Inflammatory macrophage (primary cell): ENCODE results near the gene RTP4.
"Not testable (repeated sequence)": the region's sequence is repeated elsewhere in the genome, so short reads cannot be mapped to it uniquely, and the experiment has no call there.

ENCODE experiments used
- DNase-seq, 2 donors: peaks; one replicate each; pipeline ENCODE4 v3.0.0-alpha.2; 2020 to 2022

RTP4 gene

DNA sequence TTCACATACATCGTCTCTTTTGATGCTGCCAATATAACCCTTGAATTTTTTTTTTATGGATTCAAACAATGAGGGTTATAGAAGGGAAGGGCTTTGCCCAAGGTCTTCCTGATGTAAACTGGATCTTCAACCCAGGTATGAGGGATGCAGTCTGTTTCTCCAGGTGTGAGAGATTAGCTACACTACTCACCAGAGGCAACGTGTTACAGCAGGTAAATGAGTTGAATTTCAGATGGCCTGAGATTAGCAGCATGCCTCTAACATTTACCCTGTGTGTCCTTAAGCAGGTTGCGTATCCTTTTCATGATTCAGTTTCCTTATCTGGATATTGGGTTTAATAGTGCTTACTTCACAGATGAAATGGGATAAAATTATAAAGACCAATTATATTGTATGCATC, 1.9 kb downstream of the RTP4 start:
- no peak for DNase-seq

DNA sequence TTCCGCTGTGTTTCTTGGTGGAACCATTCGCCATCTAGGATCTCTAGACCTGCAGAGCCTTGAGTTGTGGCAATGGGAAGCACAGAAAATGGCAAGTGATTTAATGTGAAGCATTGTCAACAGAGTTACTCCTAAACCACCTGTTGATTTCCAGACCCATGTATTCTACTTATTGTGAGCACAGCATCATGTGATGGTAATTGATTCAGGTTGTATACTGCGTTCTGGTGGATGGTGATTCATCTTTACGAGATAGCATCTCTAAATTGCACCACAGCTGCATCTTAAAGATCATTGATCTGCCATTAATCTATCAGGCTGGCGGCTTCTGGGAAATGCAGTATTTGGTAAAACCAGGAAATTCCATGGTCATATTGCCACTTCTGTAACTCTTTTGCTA, 7.4 kb downstream of the RTP4 start:
- no peak for DNase-seq

DNA sequence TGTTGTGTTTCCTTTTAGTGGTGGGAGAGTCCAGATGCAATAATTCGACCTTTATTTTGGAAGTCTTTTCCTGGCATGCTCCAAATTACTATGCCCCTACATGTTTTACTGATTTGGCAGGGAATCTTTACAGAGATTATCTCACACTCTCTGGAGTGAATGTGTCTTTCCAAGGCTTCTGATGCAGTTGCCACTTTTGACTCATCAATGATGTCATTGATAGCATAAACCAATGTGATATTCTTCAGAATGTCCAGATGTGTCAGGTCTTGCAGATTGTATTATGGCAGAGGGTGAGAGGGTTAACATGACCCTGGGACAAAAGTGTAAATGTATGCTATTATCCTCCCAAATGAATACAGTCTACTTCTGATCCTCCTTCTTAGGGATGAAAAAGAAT, 9.7 kb downstream of the RTP4 start:
- DNase-seq = no peak

GRCh38 chr3:187382609-187383151, 14.5 kb downstream of the RTP4 start:
- DNase-seq = no peak

- DNase-seq = no peak
Measured at GRCh38 chr3:187383246-187383645, 15.1 kb downstream of the RTP4 start.

DNA sequence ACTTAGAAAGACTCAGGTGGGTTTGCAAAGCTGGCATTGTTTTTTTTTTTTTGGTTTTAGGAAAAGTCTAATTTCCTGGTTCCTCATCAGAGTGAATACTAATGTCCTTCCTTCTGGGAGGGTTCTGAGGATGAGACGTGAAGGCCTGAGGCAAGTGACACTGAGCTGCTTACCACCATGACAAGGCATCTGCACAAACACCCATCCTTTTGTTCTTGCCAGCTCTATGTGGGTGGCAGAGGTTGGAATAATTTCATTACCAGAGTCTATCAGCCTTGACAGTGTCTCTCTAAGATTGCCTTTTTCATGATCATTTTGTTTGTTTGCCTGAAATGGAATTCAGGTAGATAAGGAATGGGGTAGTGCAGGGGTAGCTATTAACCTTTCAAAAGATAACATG, 17.1 kb downstream of the RTP4 start:
- no peak for DNase-seq

- DNase-seq = no peak
Measured at GRCh38 chr3:187396661-187397060, 28.5 kb downstream of the RTP4 start.

DNA sequence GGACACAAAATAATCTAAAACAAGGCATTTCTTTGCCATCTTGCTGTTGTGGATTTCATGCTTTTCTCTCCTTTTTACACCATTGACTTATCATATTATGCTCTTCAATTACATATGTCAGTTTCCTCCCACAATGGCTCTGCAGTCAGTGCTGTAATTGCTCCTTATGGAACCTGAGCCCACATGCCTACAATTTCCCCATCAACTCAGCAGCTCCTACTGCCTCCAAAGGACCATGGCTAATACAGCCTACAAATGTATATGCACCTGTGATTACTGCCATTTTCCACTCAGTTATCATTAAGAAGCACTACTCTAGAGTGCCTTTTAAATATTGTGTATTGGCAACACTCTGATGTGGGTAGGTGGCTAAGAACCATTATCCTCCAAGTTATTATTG, 30.8 kb downstream of the RTP4 start:
- DNase-seq = no peak

DNA sequence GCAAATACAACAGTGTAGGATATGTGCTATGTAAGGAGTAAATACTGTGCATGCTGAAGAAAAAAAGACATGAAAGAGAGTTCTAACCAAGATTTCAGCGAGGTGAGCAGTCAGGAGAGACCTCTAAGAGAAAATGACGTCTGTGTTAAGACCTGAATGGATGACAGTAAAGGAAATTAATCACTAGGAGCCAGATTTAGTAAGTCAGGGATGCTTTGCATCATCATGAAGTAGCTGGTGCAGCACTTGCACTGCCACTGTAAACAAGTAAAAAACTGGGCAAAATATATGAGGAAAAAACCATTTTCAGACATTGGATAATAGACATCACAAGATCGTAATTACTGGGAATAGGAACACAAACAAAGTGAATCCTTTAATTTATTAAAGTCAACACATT, 32.6 kb downstream of the RTP4 start:
- no peak for DNase-seq

GRCh38 chr3:187401856-187402255, 33.7 kb downstream of the RTP4 start:
- no peak for DNase-seq

DNA sequence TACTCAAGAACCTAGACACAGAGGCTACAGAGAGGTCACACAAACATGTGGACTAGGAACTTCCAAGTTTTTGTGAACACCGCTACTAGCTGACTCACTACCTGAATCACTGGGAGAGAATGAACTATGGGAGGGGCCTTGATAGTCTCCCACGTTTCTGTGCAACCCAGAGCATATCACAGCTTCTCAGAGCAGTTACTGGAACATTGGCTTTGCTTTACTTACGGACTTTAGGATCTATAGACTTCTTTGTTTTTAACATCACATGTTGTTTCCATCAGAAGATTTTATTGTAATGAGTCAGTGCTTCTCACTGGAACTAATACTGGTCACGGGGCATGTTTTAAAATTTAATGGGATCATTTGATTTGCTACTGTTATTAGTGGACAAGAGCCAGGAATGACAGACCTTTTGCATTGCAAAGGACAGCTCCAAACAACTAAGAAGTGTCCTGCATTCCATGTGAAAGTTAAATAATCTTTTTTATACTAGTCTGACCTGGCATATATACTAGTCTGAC, 35.6 kb downstream of the RTP4 start:
- DNase-seq = no peak

- no peak for DNase-seq
Measured at GRCh38 chr3:187406927-187407326, 38.7 kb downstream of the RTP4 start.

DNA sequence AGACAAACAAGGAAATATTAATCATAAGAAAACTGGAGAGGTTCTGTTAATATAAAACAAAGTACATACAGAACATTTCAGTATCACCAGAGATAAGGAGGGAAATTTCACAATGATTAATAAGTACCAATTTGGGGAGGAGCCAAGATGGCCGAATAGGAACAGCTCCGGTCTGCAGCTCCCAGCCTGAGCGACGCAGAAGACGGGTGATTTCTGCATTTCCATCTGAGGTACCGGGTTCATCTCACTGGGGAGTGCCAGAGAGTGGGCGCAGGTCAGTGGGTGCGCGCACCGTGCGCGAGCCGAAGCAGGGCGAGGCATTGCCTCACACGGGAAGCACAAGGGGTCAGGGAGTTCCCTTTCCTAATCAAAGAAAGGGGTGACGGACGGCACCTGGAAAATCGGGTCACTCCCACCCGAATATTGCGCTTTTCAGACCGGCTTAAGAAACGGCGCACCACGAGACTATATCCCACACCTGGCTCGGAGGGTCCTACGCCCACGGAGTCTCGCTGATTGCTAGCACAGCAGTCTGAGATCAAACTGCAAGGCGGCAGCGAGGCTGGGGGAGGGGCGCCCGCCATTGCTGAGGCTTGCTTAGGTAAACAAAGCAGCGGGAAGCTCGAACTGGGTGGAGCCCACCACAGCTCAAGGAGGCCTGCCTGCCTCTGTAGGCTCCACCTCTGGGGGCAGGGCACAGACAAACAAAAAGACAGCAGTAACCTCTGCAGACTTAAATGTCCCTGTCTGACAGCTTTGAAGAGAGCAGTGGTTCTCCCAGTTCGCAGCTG, 44.0 kb downstream of the RTP4 start:
- not testable (repeated sequence) for DNase-seq
